ENCODE results near the gene BTNL9. TPM values are rescaled to one million over a fixed set of nuclear protein-coding genes. Genes with fewer than 3 reads are reported as not detected.

The BTNL9 gene
- total and polyA plus RNA-seq, 2 of the 8 experiments (the other 6 are each of a cell fraction or from before 2014, with no cell fraction given) = 0.23 to 0.89 TPM

DNA sequence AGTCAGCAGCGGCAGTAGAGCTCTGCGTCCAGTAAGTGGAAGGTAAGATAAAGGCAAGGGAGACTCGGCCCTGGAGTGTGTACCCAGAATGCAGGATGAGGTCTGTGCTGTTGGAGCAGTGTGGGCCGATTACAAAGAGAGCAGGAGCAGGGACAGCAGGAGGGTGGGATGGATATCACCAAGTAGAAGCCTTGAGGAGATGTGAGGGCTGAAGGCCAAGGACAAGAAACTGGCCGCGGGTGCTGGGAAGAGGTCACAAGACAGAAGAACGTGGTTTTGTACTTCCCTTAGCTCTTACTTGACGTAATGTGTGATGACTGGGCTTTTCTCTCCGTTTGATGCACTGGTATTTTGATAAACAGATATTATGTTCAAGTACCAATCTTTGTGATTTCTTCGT, 47.2 kb downstream of the BTNL9 start (continued):
- TF ChIP-seq, protein P1, sequence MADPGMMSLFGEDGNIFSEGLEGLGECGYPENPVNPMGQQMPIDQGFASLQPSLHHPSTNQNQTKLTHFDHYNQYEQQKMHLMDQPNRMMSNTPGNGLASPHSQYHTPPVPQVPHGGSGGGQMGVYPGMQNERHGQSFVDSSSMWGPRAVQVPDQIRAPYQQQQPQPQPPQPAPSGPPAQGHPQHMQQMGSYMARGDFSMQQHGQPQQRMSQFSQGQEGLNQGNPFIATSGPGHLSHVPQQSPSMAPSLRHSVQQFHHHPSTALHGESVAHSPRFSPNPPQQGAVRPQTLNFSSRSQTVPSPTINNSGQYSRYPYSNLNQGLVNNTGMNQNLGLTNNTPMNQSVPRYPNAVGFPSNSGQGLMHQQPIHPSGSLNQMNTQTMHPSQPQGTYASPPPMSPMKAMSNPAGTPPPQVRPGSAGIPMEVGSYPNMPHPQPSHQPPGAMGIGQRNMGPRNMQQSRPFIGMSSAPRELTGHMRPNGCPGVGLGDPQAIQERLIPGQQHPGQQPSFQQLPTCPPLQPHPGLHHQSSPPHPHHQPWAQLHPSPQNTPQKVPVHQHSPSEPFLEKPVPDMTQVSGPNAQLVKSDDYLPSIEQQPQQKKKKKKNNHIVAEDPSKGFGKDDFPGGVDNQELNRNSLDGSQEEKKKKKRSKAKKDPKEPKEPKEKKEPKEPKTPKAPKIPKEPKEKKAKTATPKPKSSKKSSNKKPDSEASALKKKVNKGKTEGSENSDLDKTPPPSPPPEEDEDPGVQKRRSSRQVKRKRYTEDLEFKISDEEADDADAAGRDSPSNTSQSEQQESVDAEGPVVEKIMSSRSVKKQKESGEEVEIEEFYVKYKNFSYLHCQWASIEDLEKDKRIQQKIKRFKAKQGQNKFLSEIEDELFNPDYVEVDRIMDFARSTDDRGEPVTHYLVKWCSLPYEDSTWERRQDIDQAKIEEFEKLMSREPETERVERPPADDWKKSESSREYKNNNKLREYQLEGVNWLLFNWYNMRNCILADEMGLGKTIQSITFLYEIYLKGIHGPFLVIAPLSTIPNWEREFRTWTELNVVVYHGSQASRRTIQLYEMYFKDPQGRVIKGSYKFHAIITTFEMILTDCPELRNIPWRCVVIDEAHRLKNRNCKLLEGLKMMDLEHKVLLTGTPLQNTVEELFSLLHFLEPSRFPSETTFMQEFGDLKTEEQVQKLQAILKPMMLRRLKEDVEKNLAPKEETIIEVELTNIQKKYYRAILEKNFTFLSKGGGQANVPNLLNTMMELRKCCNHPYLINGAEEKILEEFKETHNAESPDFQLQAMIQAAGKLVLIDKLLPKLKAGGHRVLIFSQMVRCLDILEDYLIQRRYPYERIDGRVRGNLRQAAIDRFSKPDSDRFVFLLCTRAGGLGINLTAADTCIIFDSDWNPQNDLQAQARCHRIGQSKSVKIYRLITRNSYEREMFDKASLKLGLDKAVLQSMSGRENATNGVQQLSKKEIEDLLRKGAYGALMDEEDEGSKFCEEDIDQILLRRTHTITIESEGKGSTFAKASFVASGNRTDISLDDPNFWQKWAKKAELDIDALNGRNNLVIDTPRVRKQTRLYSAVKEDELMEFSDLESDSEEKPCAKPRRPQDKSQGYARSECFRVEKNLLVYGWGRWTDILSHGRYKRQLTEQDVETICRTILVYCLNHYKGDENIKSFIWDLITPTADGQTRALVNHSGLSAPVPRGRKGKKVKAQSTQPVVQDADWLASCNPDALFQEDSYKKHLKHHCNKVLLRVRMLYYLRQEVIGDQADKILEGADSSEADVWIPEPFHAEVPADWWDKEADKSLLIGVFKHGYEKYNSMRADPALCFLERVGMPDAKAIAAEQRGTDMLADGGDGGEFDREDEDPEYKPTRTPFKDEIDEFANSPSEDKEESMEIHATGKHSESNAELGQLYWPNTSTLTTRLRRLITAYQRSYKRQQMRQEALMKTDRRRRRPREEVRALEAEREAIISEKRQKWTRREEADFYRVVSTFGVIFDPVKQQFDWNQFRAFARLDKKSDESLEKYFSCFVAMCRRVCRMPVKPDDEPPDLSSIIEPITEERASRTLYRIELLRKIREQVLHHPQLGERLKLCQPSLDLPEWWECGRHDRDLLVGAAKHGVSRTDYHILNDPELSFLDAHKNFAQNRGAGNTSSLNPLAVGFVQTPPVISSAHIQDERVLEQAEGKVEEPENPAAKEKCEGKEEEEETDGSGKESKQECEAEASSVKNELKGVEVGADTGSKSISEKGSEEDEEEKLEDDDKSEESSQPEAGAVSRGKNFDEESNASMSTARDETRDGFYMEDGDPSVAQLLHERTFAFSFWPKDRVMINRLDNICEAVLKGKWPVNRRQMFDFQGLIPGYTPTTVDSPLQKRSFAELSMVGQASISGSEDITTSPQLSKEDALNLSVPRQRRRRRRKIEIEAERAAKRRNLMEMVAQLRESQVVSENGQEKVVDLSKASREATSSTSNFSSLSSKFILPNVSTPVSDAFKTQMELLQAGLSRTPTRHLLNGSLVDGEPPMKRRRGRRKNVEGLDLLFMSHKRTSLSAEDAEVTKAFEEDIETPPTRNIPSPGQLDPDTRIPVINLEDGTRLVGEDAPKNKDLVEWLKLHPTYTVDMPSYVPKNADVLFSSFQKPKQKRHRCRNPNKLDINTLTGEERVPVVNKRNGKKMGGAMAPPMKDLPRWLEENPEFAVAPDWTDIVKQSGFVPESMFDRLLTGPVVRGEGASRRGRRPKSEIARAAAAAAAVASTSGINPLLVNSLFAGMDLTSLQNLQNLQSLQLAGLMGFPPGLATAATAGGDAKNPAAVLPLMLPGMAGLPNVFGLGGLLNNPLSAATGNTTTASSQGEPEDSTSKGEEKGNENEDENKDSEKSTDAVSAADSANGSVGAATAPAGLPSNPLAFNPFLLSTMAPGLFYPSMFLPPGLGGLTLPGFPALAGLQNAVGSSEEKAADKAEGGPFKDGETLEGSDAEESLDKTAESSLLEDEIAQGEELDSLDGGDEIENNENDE (IDR thresholded peaks at IDR 0.05; ENCODE audit: insufficient replicate concordance, low read length) = no peak
- no peak for TF ChIP-seq SAP30 (IDR thresholded peaks at IDR 0.05; ENCODE audit: insufficient read depth, insufficient replicate concordance, low read length)
- TF ChIP-seq SRF (IDR thresholded peaks at IDR 0.05; ENCODE audit: low read depth, low read length) = no peak
- TF ChIP-seq KDM5A (IDR thresholded peaks at IDR 0.05; ENCODE audit: low read length) = no peak
- TF ChIP-seq EP300 (IDR thresholded peaks at IDR 0.05; ENCODE audit: borderline replicate concordance in 1 of 2, low read depth in 2 of 2, low read length in 2 of 2) = no peak
